Heart left ventricle (tissue), 16 donors: Measurements from ENCODE around the gene G6PD. TPM values are rescaled to one million over a fixed set of nuclear protein-coding genes. Genes with fewer than 3 reads are reported as not detected.

Experiments used
- ATAC-seq, 4 donors: fragments of 200-7000 bp; cut with Tn5 transposase; one replicate each; pipeline ENCODE4 v1.9.1; 2020 to 2022; ENCODE audit warnings: moderate library complexity in 4 of 4, mild to moderate bottlenecking in 3 of 4, moderate number of reproducible peaks in 1 of 4
- DNase-seq, 5 donors: peaks; one replicate each; pipeline ENCODE4 v3.0.0-alpha.2; 2020
- H3K27ac ChIP-seq, 12 donors: fragments of 200-600 bp; sonication (generic) in 4 of 12; one replicate each; pipeline versions ENCODE4 v1.5.0 to v1.8.0; 2016 to 2022; ENCODE audit warnings: mild to moderate bottlenecking in 2 of 12
- H3K27me3 ChIP-seq, 9 donors: fragments of 200-600 bp; sonication (generic) in 2 of 9; one replicate each; pipeline versions ENCODE4 v1.5.1 to v1.8.0; 2016 to 2022; ENCODE audit warnings: mild to moderate bottlenecking in 3 of 9
- H3K36me3 ChIP-seq, 9 donors: fragments of 200-600 bp; sonication (generic) in 2 of 9; one replicate each; pipeline versions ENCODE4 v1.5.0 to v1.8.0; 2018 to 2022; ENCODE audit warnings: mild to moderate bottlenecking in 2 of 9
- H3K4me1 ChIP-seq, 12 donors: fragments of 200-600 bp; sonication (generic) in 4 of 12; one replicate each; pipeline versions ENCODE4 v1.5.0 to v1.8.0; 2016 to 2022; ENCODE audit warnings: mild to moderate bottlenecking in 3 of 12
- H3K4me3 ChIP-seq, 12 donors: fragments of 200-600 bp; sonication (generic) in 4 of 12; one replicate each; pipeline versions ENCODE4 v1.5.0 to v1.8.0; 2017 to 2022; ENCODE audit warnings: mild to moderate bottlenecking in 9 of 12, moderate library complexity in 4 of 12
- H3K9me3 ChIP-seq, 12 donors: fragments of 200-600 bp; sonication (generic) in 4 of 12; one replicate each; pipeline versions ENCODE4 v1.5.0 to v1.8.0; 2016 to 2022; ENCODE audit warnings: mild to moderate bottlenecking in 1 of 12
- POLR2A ChIP-seq, 2 donors: fragments of 450-650 bp; IDR thresholded peaks; one replicate each; pipeline ENCODE4 v1.6.1; 2017; ENCODE audit warnings: antibody characterized with exemption in 2 of 2, mild to moderate bottlenecking in 2 of 2, moderate library complexity in 2 of 2
- WGBS, 4 donors: extraction: QIAGEN DNeasy Blood & Tissue Kit in 2 of 4; methylation state at CpG; one replicate each; pipeline versions ENCODE4 v1.1.5 to v1.1.7; 2013 to 2018; 5-methylcytosine and 5-hydroxymethylcytosine counted together
- intact Hi-C, 10 donors: fragments of 100-400 bp; cut with DNase I; formaldehyde crosslinking; loops; one replicate each; pipeline versions ENCODE4 v1.11.1 to v1.14.2; 2022
- polyA plus RNA-seq, 2 donors: library from polyadenylated mRNA; stranded (reverse); fragments of 200-250 nt; gene quantifications; one replicate each; pipeline ENCODE4 v1.2.3, GENCODE V29; 2013
- total RNA-seq, 9 donors: library from RNA; depleted of rRNA in 2 of 9; stranded (reverse); fragments of >200 nt in 2 of 9; fragmentation: NEBNext Ultra II Directional in 3 of 9; extraction: Animal tissue kit (Norgen Biotek cat#: 25700) in 3 of 9; gene quantifications; one replicate each; pipeline versions ENCODE4 v1.1.0 to v1.2.4, GENCODE V29; 2016 to 2023
- TF ChIP-seq, protein P1 (sequence below), 12 donors: fragments of 200-600 bp; sonication (generic) in 4 of 12; IDR thresholded peaks; one replicate each; pipeline versions ENCODE4 v1.5.0 to v1.8.0; 2018 to 2022; ENCODE audit warnings: antibody characterized with exemption in 12 of 12, mild to moderate bottlenecking in 5 of 12
- donor health status: ischemic (EF 13 %, LVEDD 7.1; RV severe dilation, severe dysfunction).
- donor health status: healthy with polysubstance abuse.
- donor health status: DM: no; HTN: yes; CAD: no.
- donor health status: DM: no; HTN: no; CAD: no.
- donor health status: ischemic (EF 25% LVEDD 6.9; RV normal size, moderate dysfunction).
- donor health status: ischemic (EF 25% LVEDD 5.7; RV mildly dilated, moderate dysfunction).
- donor health status: healthy.
- donor health status: DM: yes; HTN: yes; CAD: no.
- donor health status: ischemic (EF 35%, LVEDD 5.7; RV mildly dilated, moderate dysfunction).
- donor health status: nonischemic (EF 11% LVEDD 7.7; RV severe dilation, severe dysfunction).
- donor health status: DM: yes; HTN: yes; CAD: no.
- donor health status: PGD.
- donor health status: ischemic (EF 29% LVEDD 5.4; RV normal size, mild dysfunction).
- donor health status: nonischemic (EF 23%, LVEDD 6.1; RV moderate dilation, normal function).

G6PD gene
- total and polyA plus RNA-seq, 11 donors: 5.9 to 41.3 (median 11.2) TPM

DNA sequence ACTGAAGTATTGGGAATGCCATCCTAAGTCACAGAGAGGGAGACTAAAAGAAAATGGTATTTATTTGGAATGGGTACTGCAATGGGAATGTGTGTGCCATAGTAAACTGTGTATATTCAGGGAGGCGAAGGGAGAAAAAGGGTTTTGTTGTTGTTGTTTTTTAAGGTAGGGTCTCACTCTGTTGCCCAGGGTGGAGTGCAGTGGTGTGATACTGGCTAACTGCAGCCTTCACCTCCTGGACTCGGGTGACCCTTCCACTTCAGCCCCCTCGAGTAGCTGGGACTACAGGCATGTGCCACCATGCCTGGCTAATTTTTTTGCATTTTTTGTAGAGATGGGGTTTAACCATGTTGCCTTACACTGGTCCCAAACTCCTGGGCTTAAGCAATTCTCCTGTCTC lies 51.9 kb downstream of the G6PD start:
- Histone ChIP-seq H3K4me3 (no peak overlapping the region), H3K27ac (no peak overlapping the region), H3K4me1 (peaks cover 0 to 7% (median 0%) of the 10 kb centered on the region in 12 donors), H3K36me3 (no peaks in the 10 kb centered on the region), H3K27me3 (no peaks in the 10 kb centered on the region), H3K9me3 (no peaks in the 10 kb centered on the region)
- TF ChIP-seq, protein P1, sequence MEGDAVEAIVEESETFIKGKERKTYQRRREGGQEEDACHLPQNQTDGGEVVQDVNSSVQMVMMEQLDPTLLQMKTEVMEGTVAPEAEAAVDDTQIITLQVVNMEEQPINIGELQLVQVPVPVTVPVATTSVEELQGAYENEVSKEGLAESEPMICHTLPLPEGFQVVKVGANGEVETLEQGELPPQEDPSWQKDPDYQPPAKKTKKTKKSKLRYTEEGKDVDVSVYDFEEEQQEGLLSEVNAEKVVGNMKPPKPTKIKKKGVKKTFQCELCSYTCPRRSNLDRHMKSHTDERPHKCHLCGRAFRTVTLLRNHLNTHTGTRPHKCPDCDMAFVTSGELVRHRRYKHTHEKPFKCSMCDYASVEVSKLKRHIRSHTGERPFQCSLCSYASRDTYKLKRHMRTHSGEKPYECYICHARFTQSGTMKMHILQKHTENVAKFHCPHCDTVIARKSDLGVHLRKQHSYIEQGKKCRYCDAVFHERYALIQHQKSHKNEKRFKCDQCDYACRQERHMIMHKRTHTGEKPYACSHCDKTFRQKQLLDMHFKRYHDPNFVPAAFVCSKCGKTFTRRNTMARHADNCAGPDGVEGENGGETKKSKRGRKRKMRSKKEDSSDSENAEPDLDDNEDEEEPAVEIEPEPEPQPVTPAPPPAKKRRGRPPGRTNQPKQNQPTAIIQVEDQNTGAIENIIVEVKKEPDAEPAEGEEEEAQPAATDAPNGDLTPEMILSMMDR (IDR thresholded peaks at IDR 0.05): no peak
- no peak for TF ChIP-seq POLR2A (IDR thresholded peaks at IDR 0.05)
- WGBS, 4 donors: 67 to 91% (median 79%) methylated on average over 3 of the region's 3 CpGs
- intact Hi-C loops: loop anchor here in 1 of 10 donors (5.0 kb wide), 1 partner anchor 97 kb away; the partner anchor contains the start of gene RPL10
- no peak for DNase-seq
- no peak for ATAC-seq

DNA sequence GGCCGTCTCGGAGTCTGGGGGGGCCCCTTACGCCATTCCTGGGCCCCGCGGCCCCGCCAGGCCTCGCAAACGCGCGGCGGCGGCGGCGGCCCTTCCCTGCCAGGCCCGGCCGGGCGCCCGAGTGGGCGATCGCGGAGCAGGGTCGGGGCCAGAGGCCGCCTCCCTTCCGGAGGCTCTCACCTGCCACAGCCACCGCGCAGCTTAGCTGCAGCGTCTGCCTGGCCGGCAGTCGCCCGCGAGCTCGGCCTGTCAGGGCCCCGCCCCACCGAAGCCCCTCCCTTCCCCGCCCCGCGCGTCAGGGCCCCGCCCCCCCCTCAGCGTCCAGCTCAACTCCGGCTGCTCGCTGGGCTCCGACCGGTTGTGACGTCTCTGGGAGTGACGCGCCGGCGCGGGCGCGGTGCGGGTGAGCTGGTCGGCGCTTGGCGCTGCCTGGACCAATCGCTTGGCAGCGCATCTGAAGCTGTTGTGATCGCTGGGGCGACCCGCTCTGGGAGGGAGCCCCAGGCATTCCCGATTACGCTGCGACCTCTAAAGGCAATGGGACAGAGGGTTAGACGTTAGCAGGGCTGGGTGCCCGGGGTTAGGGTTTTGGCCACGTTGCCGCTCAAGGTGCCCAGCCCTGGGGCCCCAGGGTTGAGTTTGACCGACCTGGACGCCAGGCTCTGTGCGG lies 56.1 kb downstream of the G6PD start, which contains the start of gene SLC10A3:
Gene SLC10A3 (minus strand): TSS at position 216 of the 670 bp plus-strand sequence. CDS start 1,689 bp downstream, outside the sequence.
- Histone ChIP-seq H3K4me3 (peak within 1 kb of the TSS; percentile 32 to 87 (median 69)), H3K9me3 (no peaks in the 10 kb centered on the region), H3K4me1 (peaks cover 0 to 19% (median 5%) of the 10 kb centered on the region in 12 donors), H3K27me3 (no peaks in the 10 kb centered on the region), H3K36me3 (peaks cover 0 to 6% (median 0%) of the 10 kb centered on the region in 9 donors), H3K27ac (peak within 1 kb of the TSS; percentile 87 to 97 (median 94))
- intact Hi-C loops: loop anchor here in 2 of 10 donors (1.0 to 5.0 kb wide), 4 partner anchors 26 to 93 kb away; partner anchors contain the start of genes FAM3A (in 2 of the 2), ATP6AP1 (in 1 of the 2) and RPL10 (in 1 of the 2)
- ATAC-seq (peak; percentile 88 to 95 (median 91)), DNase-seq (peak; percentile 92 to 97 (median 95))
- WGBS, 4 donors: 0 to 35% (median 15%) methylated on average over 26 to 66 of the region's 71 CpGs
- TF ChIP-seq, protein P1 (IDR thresholded peaks at IDR 0.05): peak in 2 of 12 donors; percentile 12 to 17
- peak; percentile 87 to 96 for TF ChIP-seq POLR2A (IDR thresholded peaks at IDR 0.05)

DNA sequence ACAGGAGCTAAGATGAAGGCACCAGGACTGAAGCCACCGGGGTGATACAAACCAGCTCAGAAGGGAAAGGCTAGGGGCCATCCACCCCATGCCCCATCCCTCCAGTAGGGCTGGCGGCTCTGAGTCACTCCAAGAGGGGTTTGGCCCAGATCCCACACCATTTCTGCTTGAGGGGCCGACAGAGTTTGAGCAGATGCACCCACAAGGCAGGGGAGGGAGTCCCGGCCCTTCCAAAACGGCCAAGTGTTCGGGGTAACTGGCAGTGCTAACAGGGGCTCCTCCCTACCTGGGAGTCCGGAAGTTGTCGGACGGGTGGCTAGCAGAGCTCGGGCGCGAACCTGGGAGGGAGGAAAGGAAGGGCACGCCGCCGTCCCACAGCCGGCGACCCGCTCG lies 56.6 kb downstream of the G6PD start:
- 0 to 64% (median 19%) methylated on average over 3 to 19 of the region's 19 CpGs for WGBS, 4 donors
- peak in 2 of 4 donors; percentile 2 to 5 for ATAC-seq
- peak in 1 of 5 donors; percentile 44 for DNase-seq
- peaks cover 0 to 24% (median 10%) of the 10 kb centered on the region in 12 donors for H3K4me1 ChIP-seq
- H3K27me3 ChIP-seq: no peaks in the 10 kb centered on the region
- TF ChIP-seq, protein P1 (IDR thresholded peaks at IDR 0.05): no peak
- TF ChIP-seq POLR2A (IDR thresholded peaks at IDR 0.05): no peak
- H3K36me3 ChIP-seq: peaks cover 0 to 6% (median 2%) of the 10 kb centered on the region in 9 donors
- H3K27ac ChIP-seq: peak overlapping the region; percentile 87 to 97 (median 94)
- intact Hi-C loops: loop anchor here in 2 of 10 donors (1.0 to 5.0 kb wide), 4 partner anchors 26 to 93 kb away; partner anchors contain the start of genes FAM3A (in 2 of the 2), ATP6AP1 (in 1 of the 2) and RPL10 (in 1 of the 2)
- no peaks in the 10 kb centered on the region for H3K9me3 ChIP-seq
- peak overlapping the region; percentile 32 to 87 (median 69) for H3K4me3 ChIP-seq

DNA sequence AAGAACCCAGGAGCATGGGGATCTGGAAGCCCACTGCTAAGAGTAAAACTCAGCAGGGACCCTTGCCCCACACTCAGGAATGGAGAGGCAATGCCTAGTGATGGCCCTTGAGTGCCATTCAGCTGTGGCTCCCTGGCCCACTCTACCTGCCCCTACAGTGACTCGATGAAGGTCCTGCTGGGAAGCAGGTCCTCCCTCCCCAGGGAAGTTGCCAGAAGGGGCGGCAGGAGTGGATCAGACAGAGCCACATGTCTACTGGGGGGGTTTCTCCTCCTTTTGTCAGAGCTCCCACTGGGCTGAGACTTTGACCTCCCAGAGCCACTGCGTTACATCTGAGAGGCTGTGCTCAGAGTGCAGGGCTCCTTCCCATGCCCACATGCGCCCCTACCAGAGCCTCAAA lies 57.5 kb downstream of the G6PD start:
- no peaks in the 10 kb centered on the region for H3K9me3 ChIP-seq
- intact Hi-C loops: no loop called here
- ATAC-seq (no peak), DNase-seq (no peak)
- no peaks in the 10 kb centered on the region for H3K27me3 ChIP-seq
- H3K4me1 ChIP-seq: peaks cover 0 to 33% (median 14%) of the 10 kb centered on the region in 12 donors
- H3K4me3 ChIP-seq: peak overlapping the region in 9 of 12 donors; percentile 32 to 87 (median 76)
- WGBS, 4 donors: 84 to 100% (median 89%) methylated on average over 4 of the region's 4 CpGs
- H3K27ac ChIP-seq: peak overlapping the region in 5 of 12 donors; percentile 14 to 95 (median 90)
- peaks cover 0 to 9% (median 3%) of the 10 kb centered on the region in 9 donors for H3K36me3 ChIP-seq
- TF ChIP-seq, protein P1 (IDR thresholded peaks at IDR 0.05): no peak
- no peak for TF ChIP-seq POLR2A (IDR thresholded peaks at IDR 0.05)
